Activated CD4-positive, alpha-beta T cell treated with anti-CD3 and anti-CD28 coated beads, Interleukin-10, Interleukin-2, amounts not matched to agents 100 ng/mL and 50 ng/mL, durations not matched to agents 16 hours and 8 hours (primary cell): ENCODE measurements around the gene AP1S3.
"Not testable (repeated sequence)": the region's sequence is repeated elsewhere in the genome, so short reads cannot be mapped to it uniquely, and the experiment has no call there.

Source experiments
- DNase-seq: peaks from one replicate; pipeline ENCODE4 v3.0.0-alpha.2; 2020

Gene AP1S3

GRCh38 chr2:223837287-223838061 lies at the start of gene AP1S3:
Gene AP1S3, minus strand, starts transcription at chr2:223837582. Its CDS starts 132 bp downstream, at chr2:223837450.
- DNase-seq: peak; percentile 83

- no peak for DNase-seq
Measured at GRCh38 chr2:223887127-223887526, 49.7 kb upstream of the AP1S3 start.

- no peak for DNase-seq
Measured at GRCh38 chr2:223886726-223887125, 49.3 kb upstream of the AP1S3 start.

GRCh38 chr2:223884399-223884798 lies 47.0 kb upstream of the AP1S3 start:
- peak; percentile 53 for DNase-seq

- no peak for DNase-seq
Measured at GRCh38 chr2:223882715-223883114, 45.3 kb upstream of the AP1S3 start.

- no peak for DNase-seq
Measured at GRCh38 chr2:223880796-223881195, 43.4 kb upstream of the AP1S3 start.

GRCh38 chr2:223877721-223878410 lies 40.5 kb upstream of the AP1S3 start:
- no peak for DNase-seq

- DNase-seq: no peak
Measured at GRCh38 chr2:223873672-223874071, 36.3 kb upstream of the AP1S3 start.

- DNase-seq: not testable (repeated sequence)
Measured at GRCh38 chr2:223872772-223873171, 35.4 kb upstream of the AP1S3 start.

- not testable (repeated sequence) for DNase-seq
Measured at GRCh38 chr2:223871661-223872060, 34.3 kb upstream of the AP1S3 start.

- no peak for DNase-seq
Measured at GRCh38 chr2:223870840-223871611, 33.6 kb upstream of the AP1S3 start.

- DNase-seq: no peak
Measured at GRCh38 chr2:223868005-223868404, 30.6 kb upstream of the AP1S3 start.

GRCh38 chr2:223865907-223866508 lies 28.6 kb upstream of the AP1S3 start:
- DNase-seq: peak; percentile 27

GRCh38 chr2:223865124-223865523 lies 27.7 kb upstream of the AP1S3 start:
- DNase-seq: peak; percentile 31

GRCh38 chr2:223863491-223863890 lies 26.1 kb upstream of the AP1S3 start:
- DNase-seq: no peak

- no peak for DNase-seq
Measured at GRCh38 chr2:223860809-223861738, 23.7 kb upstream of the AP1S3 start.

GRCh38 chr2:223859070-223859469 lies 21.7 kb upstream of the AP1S3 start:
- no peak for DNase-seq

- DNase-seq: no peak
Measured at GRCh38 chr2:223856584-223856983, 19.2 kb upstream of the AP1S3 start.

GRCh38 chr2:223856021-223856420 lies 18.6 kb upstream of the AP1S3 start:
- DNase-seq: no peak

GRCh38 chr2:223855426-223855825 lies 18.0 kb upstream of the AP1S3 start:
- no peak for DNase-seq

- no peak for DNase-seq
Measured at GRCh38 chr2:223854741-223855140, 17.4 kb upstream of the AP1S3 start.

GRCh38 chr2:223853425-223853837 lies 16.0 kb upstream of the AP1S3 start:
- DNase-seq: no peak
